ENCODE measurements around the gene TRMT2A. TPM values are rescaled to one million over a fixed set of nuclear protein-coding genes. Genes with fewer than 3 reads are reported as not detected.
A peak's percentile ranks its signal among the peaks of the same experiment; 100 is the strongest.

The TRMT2A gene
- total RNA-seq, 1 donor from 2014 or later, result 125 TPM

- no peak overlapping the region for H3K4me3 Mint-ChIP-seq
- peaks cover 10% of the 10 kb centered on the region for H3K4me1 Mint-ChIP-seq
- H3K27ac Mint-ChIP-seq, result no peak overlapping the region
- no peak for DNase-seq
- no peaks in the 10 kb centered on the region for H3K9me3 Mint-ChIP-seq
- H3K36me3 Mint-ChIP-seq (ENCODE audit: low read depth), result peaks cover 2% of the 10 kb centered on the region
- intact Hi-C loops (cut with micrococcal nuclease), result no loop called here
- no peaks in the 10 kb centered on the region for H3K27me3 Mint-ChIP-seq
These were observed 18.2 kb upstream of the TRMT2A start for GRCh38 chr22:20135265-20135664.

GRCh38 chr22:20133930-20134549 lies 17.0 kb upstream of the TRMT2A start:
- Mint-ChIP-seq H3K4me3 (peak overlapping the region; percentile 57), H3K36me3 (ENCODE audit: low read depth) (no peaks in the 10 kb centered on the region), H3K27me3 (no peaks in the 10 kb centered on the region), H3K9me3 (no peaks in the 10 kb centered on the region), H3K27ac (no peak overlapping the region), H3K4me1 (peaks cover 12% of the 10 kb centered on the region)
- no peak for DNase-seq
- intact Hi-C loops (cut with micrococcal nuclease), result loop anchor here (5.0 kb wide), 1 partner anchor 112 kb away; the partner anchor contains the start of gene TANGO2

- H3K27ac Mint-ChIP-seq, result no peak overlapping the region
- no peak for DNase-seq
- H3K4me3 Mint-ChIP-seq, result peak overlapping the region; percentile 82
- intact Hi-C loops (cut with micrococcal nuclease), result loop anchor here (5.0 kb wide), 1 partner anchor 110 kb away; the partner anchor contains the start of gene TANGO2
- H3K4me1 Mint-ChIP-seq, result peaks cover 15% of the 10 kb centered on the region
- no peaks in the 10 kb centered on the region for H3K9me3 Mint-ChIP-seq
- H3K27me3 Mint-ChIP-seq, result no peaks in the 10 kb centered on the region
- peaks cover 6% of the 10 kb centered on the region for H3K36me3 Mint-ChIP-seq (ENCODE audit: low read depth)
These were observed 15.7 kb upstream of the TRMT2A start for GRCh38 chr22:20132686-20133246.

DNA sequence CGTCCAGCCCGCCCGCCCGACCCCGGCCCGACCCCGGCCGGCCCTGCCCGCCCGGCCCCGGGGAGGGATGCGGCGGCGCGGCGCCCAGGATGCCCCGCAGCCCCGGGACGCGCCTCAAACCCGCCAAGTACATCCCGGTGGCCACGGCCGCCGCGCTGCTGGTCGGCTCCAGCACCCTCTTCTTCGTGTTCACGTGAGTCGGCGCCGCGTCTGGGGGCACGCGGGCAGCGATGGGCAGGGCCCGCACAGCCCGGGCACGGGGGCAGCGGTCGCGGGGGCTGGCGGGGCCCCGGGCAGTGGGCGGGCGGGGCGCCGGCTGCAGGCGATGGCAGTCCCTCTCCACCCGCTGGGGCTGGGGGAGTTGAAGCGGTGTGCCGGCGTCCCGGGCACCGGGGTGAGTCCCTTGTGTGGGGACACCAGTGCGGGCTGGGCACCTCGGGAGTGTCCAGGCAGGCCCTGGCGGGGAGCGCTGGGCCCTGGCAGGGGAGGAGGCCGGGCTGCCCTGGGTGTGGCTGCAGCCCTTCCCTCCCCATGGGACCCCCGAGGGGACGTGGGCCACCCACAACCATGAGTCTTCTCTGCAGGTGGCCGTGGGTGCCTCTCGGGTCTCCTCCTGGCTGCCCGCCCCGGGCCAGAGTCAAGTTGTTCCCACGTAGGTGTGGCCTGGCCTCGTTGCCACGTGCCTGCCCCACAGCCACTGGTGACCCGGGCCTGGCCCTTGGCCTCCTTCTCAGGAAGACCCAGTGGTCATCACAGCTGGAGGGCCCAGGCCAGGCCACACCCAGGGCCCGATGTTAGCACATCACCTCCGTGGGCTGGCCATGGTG lies 15.0 kb upstream of the TRMT2A start:
- no peaks in the 10 kb centered on the region for H3K9me3 Mint-ChIP-seq
- intact Hi-C loops (cut with micrococcal nuclease), result loop anchor here (1.0 to 5.0 kb wide), 2 partner anchors 15 to 110 kb away; partner anchors contain the start of genes TANGO2 and TRMT2A
- peak; percentile 77 for DNase-seq
- peaks cover 13% of the 10 kb centered on the region for H3K4me1 Mint-ChIP-seq
- H3K36me3 Mint-ChIP-seq (ENCODE audit: low read depth), result peaks cover 11% of the 10 kb centered on the region
- no peaks in the 10 kb centered on the region for H3K27me3 Mint-ChIP-seq
- peak overlapping the region; percentile 82 for H3K4me3 Mint-ChIP-seq
- H3K27ac Mint-ChIP-seq, result no peak overlapping the region

DNA sequence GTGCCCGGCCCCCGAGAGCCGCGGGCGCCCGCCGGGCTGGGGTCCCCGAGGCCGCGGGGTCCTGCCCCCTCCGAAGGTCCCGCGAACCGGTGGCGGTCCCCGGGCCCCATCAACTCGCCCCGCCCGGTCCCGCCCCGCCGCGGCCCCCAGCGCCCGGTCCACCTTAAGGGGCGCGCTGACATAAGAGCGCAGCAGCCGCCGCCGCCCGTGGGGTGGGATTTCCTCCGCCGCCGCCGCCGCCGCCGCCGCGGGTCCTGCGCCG lies 14.5 kb upstream of the TRMT2A start, which contains the start of gene ZDHHC8:
TSS of gene ZDHHC8 (plus strand) at position 208 of the 262 bp plus-strand sequence. CDS start 144 bp downstream, outside the sequence.
- Mint-ChIP-seq H3K4me1 (peaks cover 13% of the 10 kb centered on the region), H3K9me3 (no peaks in the 10 kb centered on the region), H3K27ac (no peak within 1 kb of the TSS), H3K27me3 (no peaks in the 10 kb centered on the region), H3K36me3 (ENCODE audit: low read depth) (peaks cover 11% of the 10 kb centered on the region), H3K4me3 (peak within 1 kb of the TSS; percentile 82)
- intact Hi-C loops (cut with micrococcal nuclease), result loop anchor here (1.0 to 5.0 kb wide), 2 partner anchors 14 to 109 kb away; partner anchors contain the start of genes TANGO2 and TRMT2A
- DNase-seq, result peak; percentile 76

GRCh38 chr22:20130731-20131596 lies 13.9 kb upstream of the TRMT2A start:
- Mint-ChIP-seq H3K27me3 (no peaks in the 10 kb centered on the region), H3K4me1 (peaks cover 13% of the 10 kb centered on the region), H3K36me3 (ENCODE audit: low read depth) (peaks cover 15% of the 10 kb centered on the region), H3K4me3 (peak overlapping the region; percentile 52), H3K9me3 (no peaks in the 10 kb centered on the region), H3K27ac (no peak overlapping the region)
- intact Hi-C loops (cut with micrococcal nuclease), result loop anchor here (1.0 to 5.0 kb wide), 2 partner anchors 14 to 109 kb away; partner anchors contain the start of genes TANGO2 and TRMT2A
- peak; percentile 92 for DNase-seq

- intact Hi-C loops (cut with micrococcal nuclease), result loop anchor here (5.0 kb wide), 1 partner anchor 108 kb away; the partner anchor contains the start of gene TANGO2
- Mint-ChIP-seq H3K27ac (no peak overlapping the region), H3K27me3 (no peaks in the 10 kb centered on the region)
These were observed 13.3 kb upstream of the TRMT2A start for GRCh38 chr22:20130319-20130718.

GRCh38 chr22:20129747-20130014 lies 12.7 kb upstream of the TRMT2A start:
- no peak for DNase-seq
- H3K27ac Mint-ChIP-seq, result no peak overlapping the region
- intact Hi-C loops (cut with micrococcal nuclease), result loop anchor here (1.0 to 5.0 kb wide), 2 partner anchors 107 to 159 kb away; partner anchors contain the start of gene TANGO2
- H3K4me1 Mint-ChIP-seq, result peaks cover 13% of the 10 kb centered on the region
- H3K36me3 Mint-ChIP-seq (ENCODE audit: low read depth), result peaks cover 25% of the 10 kb centered on the region
- H3K9me3 Mint-ChIP-seq, result no peaks in the 10 kb centered on the region
- H3K4me3 Mint-ChIP-seq, result no peak overlapping the region
- no peaks in the 10 kb centered on the region for H3K27me3 Mint-ChIP-seq

More at GRCh38 chr22:20130319-20130718, 13.3 kb upstream of the TRMT2A start:
- peaks cover 13% of the 10 kb centered on the region for H3K4me1 Mint-ChIP-seq
- DNase-seq, result no peak
- no peaks in the 10 kb centered on the region for H3K9me3 Mint-ChIP-seq
- H3K4me3 Mint-ChIP-seq, result peak overlapping the region; percentile 39
- H3K36me3 Mint-ChIP-seq (ENCODE audit: low read depth), result peaks cover 20% of the 10 kb centered on the region

GRCh38 chr22:20128902-20129746 lies 12.1 kb upstream of the TRMT2A start:
- H3K4me3 Mint-ChIP-seq, result no peak overlapping the region
- peaks cover 25% of the 10 kb centered on the region for H3K36me3 Mint-ChIP-seq (ENCODE audit: low read depth)
- H3K9me3 Mint-ChIP-seq, result no peaks in the 10 kb centered on the region
- peak; percentile 85 for DNase-seq
- H3K27ac Mint-ChIP-seq, result peak overlapping the region; percentile 41
- H3K4me1 Mint-ChIP-seq, result peaks cover 13% of the 10 kb centered on the region
- intact Hi-C loops (cut with micrococcal nuclease), result loop anchor here (1.0 kb wide), 1 partner anchor 159 kb away; no protein-coding TSS in a partner anchor
- H3K27me3 Mint-ChIP-seq, result no peaks in the 10 kb centered on the region

GRCh38 chr22:20128619-20128901 lies 11.5 kb upstream of the TRMT2A start:
- DNase-seq, result no peak
- peaks cover 30% of the 10 kb centered on the region for H3K36me3 Mint-ChIP-seq (ENCODE audit: low read depth)
- no peaks in the 10 kb centered on the region for H3K9me3 Mint-ChIP-seq
- peaks cover 10% of the 10 kb centered on the region for H3K4me1 Mint-ChIP-seq
- H3K4me3 Mint-ChIP-seq, result no peak overlapping the region
- intact Hi-C loops (cut with micrococcal nuclease), result no loop called here
- no peaks in the 10 kb centered on the region for H3K27me3 Mint-ChIP-seq
- H3K27ac Mint-ChIP-seq, result peak overlapping the region; percentile 41

GRCh38 chr22:20127869-20128618 lies 11.0 kb upstream of the TRMT2A start:
- DNase-seq, result no peak
- intact Hi-C loops (cut with micrococcal nuclease), result no loop called here
- H3K9me3 Mint-ChIP-seq, result no peaks in the 10 kb centered on the region
- no peaks in the 10 kb centered on the region for H3K27me3 Mint-ChIP-seq
- no peak overlapping the region for H3K4me3 Mint-ChIP-seq
- H3K4me1 Mint-ChIP-seq, result peaks cover 8% of the 10 kb centered on the region
- peaks cover 31% of the 10 kb centered on the region for H3K36me3 Mint-ChIP-seq (ENCODE audit: low read depth)
- no peak overlapping the region for H3K27ac Mint-ChIP-seq

GRCh38 chr22:20127318-20127868 lies 10.4 kb upstream of the TRMT2A start:
- Mint-ChIP-seq H3K4me1 (peaks cover 8% of the 10 kb centered on the region), H3K36me3 (ENCODE audit: low read depth) (peaks cover 36% of the 10 kb centered on the region), H3K27me3 (no peaks in the 10 kb centered on the region), H3K9me3 (no peaks in the 10 kb centered on the region), H3K27ac (no peak overlapping the region), H3K4me3 (no peak overlapping the region)
- DNase-seq, result no peak
- intact Hi-C loops (cut with micrococcal nuclease), result no loop called here
